ENCODE data around the gene GABRB2. TPM values are rescaled to one million over a fixed set of nuclear protein-coding genes. Genes with fewer than 3 reads are reported as not detected.

The GABRB2 gene
- total RNA-seq, 2 experiments from 2014 or later: not detected

DNA sequence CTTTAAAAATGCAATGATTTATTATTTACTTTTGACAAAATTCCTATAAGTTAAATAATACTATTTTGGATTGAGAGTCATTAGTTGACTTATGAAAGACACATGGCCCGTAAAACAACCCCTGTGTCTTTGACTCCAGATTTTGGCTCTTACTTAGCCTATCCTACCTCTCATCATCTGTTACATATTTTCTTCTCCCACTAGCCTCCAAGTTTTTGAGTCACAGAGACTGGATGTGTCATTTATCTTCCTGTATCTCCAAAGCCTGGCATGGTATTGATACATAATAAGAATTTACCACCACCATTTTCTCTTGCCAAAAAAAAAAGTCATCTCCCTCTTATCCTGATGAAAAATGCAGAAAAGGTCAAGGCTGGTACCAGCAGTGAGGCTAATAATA, 99.9 kb downstream of the GABRB2 start:
- H3K4me3 Mint-ChIP-seq: no peak overlapping the region
- no peak for ATAC-seq
- CTCF ChIA-PET: no interaction called here

DNA sequence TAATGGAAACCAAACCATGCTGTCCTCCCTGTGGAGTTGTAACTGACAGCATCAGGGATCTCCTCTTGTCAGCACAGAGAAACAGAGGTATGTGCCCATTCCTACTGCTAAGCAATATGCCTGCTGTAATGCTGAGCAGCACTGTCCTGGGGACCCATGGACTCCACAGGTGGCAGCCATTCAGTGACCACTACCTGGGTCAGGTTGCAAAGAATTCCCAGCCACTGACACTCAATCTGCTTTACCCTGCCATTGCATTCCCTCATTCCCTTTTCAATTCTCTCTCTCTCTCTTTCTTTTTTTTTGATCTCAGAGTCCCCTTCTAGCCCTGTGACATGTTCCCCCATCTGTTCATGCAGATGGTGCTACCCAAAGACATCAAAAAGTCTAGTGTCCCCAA, 104.1 kb downstream of the GABRB2 start:
- CTCF ChIA-PET: no interaction called here
- H3K4me1 Mint-ChIP-seq (ENCODE audit: low read depth): no peaks in the 10 kb centered on the region
- no peak overlapping the region for H3K27ac Mint-ChIP-seq
- no peaks in the 10 kb centered on the region for H3K36me3 Mint-ChIP-seq (ENCODE audit: low read depth)
- POLR2A ChIA-PET: no interaction called here
- peaks cover 4% of the 10 kb centered on the region for H3K9me3 Mint-ChIP-seq (ENCODE audit: insufficient read depth)
- H3K4me3 Mint-ChIP-seq: no peak overlapping the region
- H3K27me3 Mint-ChIP-seq (ENCODE audit: low read depth): no peaks in the 10 kb centered on the region
- no peak for DNase-seq
- no peak for ATAC-seq

More for the DNA sequence above, 99.9 kb downstream of the GABRB2 start:
- no peaks in the 10 kb centered on the region for H3K36me3 Mint-ChIP-seq (ENCODE audit: low read depth)
- H3K9me3 Mint-ChIP-seq (ENCODE audit: insufficient read depth): no peaks in the 10 kb centered on the region
- no peaks in the 10 kb centered on the region for H3K4me1 Mint-ChIP-seq (ENCODE audit: low read depth)
- no peak for DNase-seq
- H3K27ac Mint-ChIP-seq: no peak overlapping the region
- POLR2A ChIA-PET: no interaction called here
- no peaks in the 10 kb centered on the region for H3K27me3 Mint-ChIP-seq (ENCODE audit: low read depth)

DNA sequence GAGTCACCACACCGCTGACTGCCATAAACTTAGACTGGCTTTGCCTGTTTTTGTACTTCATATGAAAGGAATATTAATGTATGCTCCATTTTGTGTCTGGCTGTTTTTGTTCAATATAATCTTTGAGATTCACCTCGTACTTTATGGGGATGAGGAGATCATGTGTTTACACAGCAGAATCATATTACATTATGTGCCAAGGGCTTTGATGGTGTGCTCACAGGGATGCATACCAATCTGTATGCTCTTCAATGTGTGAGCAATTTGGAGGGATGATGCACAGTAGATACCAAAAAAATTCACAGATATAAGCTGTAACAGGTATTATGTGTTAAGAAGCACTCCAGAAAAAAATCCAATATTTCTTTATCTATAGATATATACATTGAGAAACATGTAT, 113.7 kb downstream of the GABRB2 start:
- ChIA-PET CTCF (no interaction called here), POLR2A (no interaction called here)
- H3K36me3 Mint-ChIP-seq (ENCODE audit: low read depth): no peaks in the 10 kb centered on the region
- no peaks in the 10 kb centered on the region for H3K27me3 Mint-ChIP-seq (ENCODE audit: low read depth)
- H3K27ac Mint-ChIP-seq: no peak overlapping the region
- DNase-seq: no peak
- ATAC-seq: no peak
- no peaks in the 10 kb centered on the region for H3K9me3 Mint-ChIP-seq (ENCODE audit: insufficient read depth)
- no peak overlapping the region for H3K4me3 Mint-ChIP-seq
- H3K4me1 Mint-ChIP-seq (ENCODE audit: low read depth): no peaks in the 10 kb centered on the region

DNA sequence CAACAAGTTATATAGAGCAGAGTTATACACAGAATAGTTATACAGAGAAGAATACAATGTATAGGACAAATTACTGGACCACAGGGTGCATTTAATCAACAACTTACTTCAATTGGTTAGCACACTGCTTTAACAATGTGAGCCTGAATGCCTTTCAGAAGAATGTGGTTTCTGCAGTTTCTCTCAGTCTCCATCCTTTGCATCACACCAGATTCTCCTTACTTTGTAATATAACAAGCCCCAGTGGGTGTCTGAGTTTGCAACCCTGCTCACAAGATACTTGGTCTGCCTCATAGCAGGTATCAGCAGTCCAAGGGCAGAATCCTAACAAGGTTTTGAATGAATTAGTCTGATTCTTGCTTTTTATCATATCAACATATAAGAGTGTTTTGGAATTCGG, 114.6 kb downstream of the GABRB2 start:
- ATAC-seq (no peak), DNase-seq (no peak)
- no peaks in the 10 kb centered on the region for H3K4me1 Mint-ChIP-seq (ENCODE audit: low read depth)
- H3K27me3 Mint-ChIP-seq (ENCODE audit: low read depth): no peaks in the 10 kb centered on the region
- no peak overlapping the region for H3K4me3 Mint-ChIP-seq
- H3K36me3 Mint-ChIP-seq (ENCODE audit: low read depth): no peaks in the 10 kb centered on the region
- H3K27ac Mint-ChIP-seq: no peak overlapping the region
- H3K9me3 Mint-ChIP-seq (ENCODE audit: insufficient read depth): no peaks in the 10 kb centered on the region
- CTCF ChIA-PET: no interaction called here
- POLR2A ChIA-PET: no interaction called here

DNA sequence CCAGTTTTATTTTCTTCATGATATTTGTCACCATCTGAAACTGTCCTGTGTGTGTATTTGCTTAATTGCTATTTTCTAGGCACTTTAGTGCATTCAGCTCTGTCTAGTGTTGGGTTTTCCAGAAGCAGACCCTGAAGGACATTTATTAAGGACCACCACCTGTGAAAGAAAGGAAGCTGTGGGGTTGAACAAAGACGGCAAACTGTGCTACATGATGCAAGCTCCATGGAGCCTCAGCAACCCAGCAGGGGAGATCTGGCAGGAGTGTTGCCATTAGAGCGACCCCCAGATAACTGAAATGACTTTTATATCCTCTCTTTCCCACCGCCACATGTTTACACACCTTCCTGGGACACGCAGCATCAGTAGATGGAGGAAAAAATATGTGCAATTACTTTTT, 125.5 kb downstream of the GABRB2 start:
- no peaks in the 10 kb centered on the region for H3K4me1 Mint-ChIP-seq (ENCODE audit: low read depth)
- no peaks in the 10 kb centered on the region for H3K9me3 Mint-ChIP-seq (ENCODE audit: insufficient read depth)
- ChIA-PET POLR2A (no interaction called here), CTCF (no interaction called here)
- no peaks in the 10 kb centered on the region for H3K36me3 Mint-ChIP-seq (ENCODE audit: low read depth)
- H3K27ac Mint-ChIP-seq: no peak overlapping the region
- H3K27me3 Mint-ChIP-seq (ENCODE audit: low read depth): no peaks in the 10 kb centered on the region
- DNase-seq (no peak), ATAC-seq (no peak)
- no peak overlapping the region for H3K4me3 Mint-ChIP-seq

DNA sequence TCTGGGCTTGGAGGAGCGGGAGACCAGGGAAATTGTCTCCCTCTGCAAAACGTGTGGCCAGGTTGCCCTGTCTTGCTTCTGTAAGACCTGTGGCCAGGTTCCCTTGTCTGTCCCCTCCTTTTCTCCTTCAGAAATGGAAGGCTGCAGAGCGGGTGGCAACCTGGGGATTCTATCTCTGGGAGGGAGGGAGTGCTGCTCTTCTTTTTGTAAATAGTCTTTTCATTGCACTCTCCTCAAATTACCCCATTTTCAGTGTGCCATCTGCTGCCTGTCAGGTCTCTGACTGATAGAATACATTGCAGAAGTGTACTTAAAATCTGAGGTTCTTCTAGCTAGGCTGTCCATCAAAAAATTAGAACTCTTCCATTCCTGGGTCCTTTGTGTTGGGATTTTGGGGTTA, 126.0 kb downstream of the GABRB2 start:
- Mint-ChIP-seq H3K36me3 (ENCODE audit: low read depth) (no peaks in the 10 kb centered on the region), H3K27me3 (ENCODE audit: low read depth) (no peaks in the 10 kb centered on the region), H3K4me1 (ENCODE audit: low read depth) (no peaks in the 10 kb centered on the region), H3K27ac (no peak overlapping the region), H3K4me3 (no peak overlapping the region), H3K9me3 (ENCODE audit: insufficient read depth) (no peaks in the 10 kb centered on the region)
- CTCF ChIA-PET: no interaction called here
- POLR2A ChIA-PET: no interaction called here
- ATAC-seq: no peak
- no peak for DNase-seq

DNA sequence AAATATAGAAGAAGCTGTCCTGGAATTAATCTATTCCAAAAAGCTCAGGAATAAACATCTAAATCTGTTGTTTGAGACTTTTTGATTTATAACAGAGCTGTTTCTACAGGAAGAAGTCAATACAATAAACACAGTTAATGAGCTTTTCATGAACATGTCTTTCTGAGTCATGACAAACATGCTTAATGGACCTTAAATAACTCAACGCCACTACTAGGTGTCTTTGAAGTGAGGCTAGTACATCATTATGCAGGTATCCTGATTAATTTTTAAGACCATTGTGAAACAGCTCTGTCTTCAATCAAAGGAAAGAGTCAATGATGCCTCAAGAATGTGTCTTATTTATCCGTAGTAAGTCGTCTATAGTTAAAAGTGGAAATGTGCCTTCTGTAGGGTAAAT, 131.6 kb downstream of the GABRB2 start:
- Mint-ChIP-seq H3K36me3 (ENCODE audit: low read depth) (no peaks in the 10 kb centered on the region), H3K9me3 (ENCODE audit: insufficient read depth) (no peaks in the 10 kb centered on the region), H3K4me1 (ENCODE audit: low read depth) (no peaks in the 10 kb centered on the region), H3K27me3 (ENCODE audit: low read depth) (no peaks in the 10 kb centered on the region), H3K27ac (no peak overlapping the region), H3K4me3 (no peak overlapping the region)
- ATAC-seq (no peak), DNase-seq (no peak)
- ChIA-PET POLR2A (no interaction called here), CTCF (no interaction called here)

DNA sequence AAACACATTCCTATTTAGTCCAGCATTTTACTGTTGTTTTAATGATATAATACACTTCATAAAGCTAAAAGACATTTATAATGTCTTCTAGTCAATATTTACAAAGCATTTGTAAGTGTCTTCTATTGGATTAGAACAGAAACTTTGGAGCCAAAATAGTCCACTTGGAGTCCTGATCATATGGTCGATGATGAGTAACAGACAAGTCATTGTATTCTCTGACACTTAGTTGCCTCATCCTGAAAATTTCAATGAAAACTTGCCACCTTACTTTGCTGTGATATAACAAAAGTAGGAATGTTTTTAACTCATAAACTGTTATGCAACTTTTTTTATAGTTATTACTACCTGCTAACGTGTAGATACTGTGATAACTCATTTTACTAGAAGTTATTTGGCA, 132.5 kb downstream of the GABRB2 start:
- no peak overlapping the region for H3K27ac Mint-ChIP-seq
- no peaks in the 10 kb centered on the region for H3K9me3 Mint-ChIP-seq (ENCODE audit: insufficient read depth)
- DNase-seq: no peak

DNA sequence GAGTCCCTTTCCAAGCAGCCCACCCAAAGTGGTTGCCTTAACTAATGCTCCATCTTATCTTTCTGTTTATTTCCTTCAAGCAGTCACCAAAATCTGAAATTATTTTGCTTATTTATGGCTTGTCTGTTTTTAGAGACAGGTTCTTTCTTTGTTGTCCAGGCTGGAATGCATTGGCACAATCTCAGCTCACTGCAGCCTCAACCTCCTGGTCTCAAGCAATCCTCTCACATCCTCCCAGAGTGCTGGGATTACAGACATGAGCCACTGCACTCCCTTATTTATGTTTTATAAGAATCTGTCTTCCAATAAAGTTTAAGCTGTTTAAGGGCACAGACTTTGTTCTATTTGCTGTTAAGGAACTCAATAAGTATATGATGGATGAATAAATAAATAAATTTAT, 133.7 kb downstream of the GABRB2 start:
- DNase-seq (no peak), ATAC-seq (no peak)
- no peaks in the 10 kb centered on the region for H3K36me3 Mint-ChIP-seq (ENCODE audit: low read depth)
- H3K4me1 Mint-ChIP-seq (ENCODE audit: low read depth): no peaks in the 10 kb centered on the region
- H3K27ac Mint-ChIP-seq: no peak overlapping the region
- CTCF ChIA-PET: no interaction called here
- no peaks in the 10 kb centered on the region for H3K27me3 Mint-ChIP-seq (ENCODE audit: low read depth)
- H3K9me3 Mint-ChIP-seq (ENCODE audit: insufficient read depth): no peaks in the 10 kb centered on the region
- no peak overlapping the region for H3K4me3 Mint-ChIP-seq
- POLR2A ChIA-PET: no interaction called here

More for the DNA sequence above, 132.5 kb downstream of the GABRB2 start:
- no peak for ATAC-seq
- Mint-ChIP-seq H3K4me3 (no peak overlapping the region), H3K36me3 (ENCODE audit: low read depth) (no peaks in the 10 kb centered on the region), H3K27me3 (ENCODE audit: low read depth) (no peaks in the 10 kb centered on the region), H3K4me1 (ENCODE audit: low read depth) (no peaks in the 10 kb centered on the region)
- POLR2A ChIA-PET: no interaction called here
- CTCF ChIA-PET: no interaction called here

DNA sequence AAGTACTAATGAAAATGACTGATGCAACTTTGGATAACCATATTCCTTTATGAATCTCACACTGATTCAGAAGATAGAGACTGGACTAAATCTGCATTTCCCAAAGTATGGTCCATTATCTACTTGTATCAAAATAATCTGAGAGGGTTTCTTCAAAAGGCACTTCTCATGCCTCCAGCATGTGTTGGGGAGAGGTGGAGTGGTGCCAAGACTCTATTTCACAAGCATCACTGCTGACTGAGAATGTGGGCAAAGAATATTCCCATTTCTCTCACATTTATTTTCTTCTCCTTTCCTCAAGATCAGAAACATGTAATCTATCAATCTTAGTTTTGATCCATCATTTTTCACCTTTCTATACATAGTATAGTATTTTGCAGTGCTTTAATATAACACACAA, 135.4 kb downstream of the GABRB2 start:
- Mint-ChIP-seq H3K4me1 (ENCODE audit: low read depth) (no peaks in the 10 kb centered on the region), H3K27me3 (ENCODE audit: low read depth) (no peaks in the 10 kb centered on the region), H3K36me3 (ENCODE audit: low read depth) (no peaks in the 10 kb centered on the region), H3K4me3 (no peak overlapping the region), H3K9me3 (ENCODE audit: insufficient read depth) (no peaks in the 10 kb centered on the region), H3K27ac (no peak overlapping the region)
- DNase-seq: no peak
- ATAC-seq: no peak
- ChIA-PET POLR2A (no interaction called here), CTCF (no interaction called here)

DNA sequence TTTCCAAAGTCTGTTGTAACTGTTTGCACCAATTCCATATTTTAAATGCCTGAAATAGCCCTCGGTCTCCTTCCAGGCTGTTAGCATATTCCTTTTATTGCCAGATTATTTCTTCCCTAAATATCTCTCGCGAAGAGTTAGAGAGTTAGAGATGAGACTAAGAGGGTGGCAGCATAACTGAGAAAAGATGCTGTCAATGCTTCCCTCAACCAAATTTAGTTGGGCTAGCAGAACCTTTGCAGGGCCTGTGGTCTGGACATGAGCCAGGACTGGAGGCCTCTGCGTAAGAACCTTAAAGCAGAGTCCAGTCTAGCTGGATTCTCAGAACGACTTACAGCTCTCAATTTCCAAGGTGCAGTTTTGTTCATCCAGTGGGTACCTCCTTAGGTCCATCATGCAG, 135.9 kb downstream of the GABRB2 start:
- DNase-seq: no peak
- Mint-ChIP-seq H3K4me3 (no peak overlapping the region), H3K27ac (no peak overlapping the region), H3K27me3 (ENCODE audit: low read depth) (no peaks in the 10 kb centered on the region), H3K36me3 (ENCODE audit: low read depth) (no peaks in the 10 kb centered on the region), H3K4me1 (ENCODE audit: low read depth) (no peaks in the 10 kb centered on the region), H3K9me3 (ENCODE audit: insufficient read depth) (no peaks in the 10 kb centered on the region)
- ChIA-PET POLR2A (no interaction called here), CTCF (no interaction called here)
- no peak for ATAC-seq

DNA sequence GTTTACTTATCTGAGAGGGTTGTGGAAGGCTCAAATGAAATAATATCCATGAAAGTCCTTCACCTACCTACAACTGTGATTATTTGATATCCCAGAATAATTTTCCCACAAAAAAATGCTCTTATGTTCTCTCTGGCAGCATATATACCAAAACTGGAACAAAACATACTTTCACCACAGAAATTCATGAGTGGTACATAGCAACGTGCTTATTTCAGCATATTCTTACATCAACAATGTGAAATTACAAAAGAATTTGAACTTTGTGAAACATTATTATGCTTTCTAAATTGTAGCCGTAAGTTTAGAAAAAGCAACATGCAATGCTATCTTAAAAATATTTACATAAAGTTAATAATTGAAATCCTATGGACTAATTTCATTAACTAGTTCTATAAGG, 137.1 kb downstream of the GABRB2 start:
- DNase-seq: no peak
- Mint-ChIP-seq H3K9me3 (ENCODE audit: insufficient read depth) (no peaks in the 10 kb centered on the region), H3K4me3 (no peak overlapping the region), H3K4me1 (ENCODE audit: low read depth) (no peaks in the 10 kb centered on the region), H3K27me3 (ENCODE audit: low read depth) (no peaks in the 10 kb centered on the region), H3K36me3 (ENCODE audit: low read depth) (no peaks in the 10 kb centered on the region), H3K27ac (no peak overlapping the region)
- ATAC-seq: no peak
- ChIA-PET CTCF (no interaction called here), POLR2A (no interaction called here)

DNA sequence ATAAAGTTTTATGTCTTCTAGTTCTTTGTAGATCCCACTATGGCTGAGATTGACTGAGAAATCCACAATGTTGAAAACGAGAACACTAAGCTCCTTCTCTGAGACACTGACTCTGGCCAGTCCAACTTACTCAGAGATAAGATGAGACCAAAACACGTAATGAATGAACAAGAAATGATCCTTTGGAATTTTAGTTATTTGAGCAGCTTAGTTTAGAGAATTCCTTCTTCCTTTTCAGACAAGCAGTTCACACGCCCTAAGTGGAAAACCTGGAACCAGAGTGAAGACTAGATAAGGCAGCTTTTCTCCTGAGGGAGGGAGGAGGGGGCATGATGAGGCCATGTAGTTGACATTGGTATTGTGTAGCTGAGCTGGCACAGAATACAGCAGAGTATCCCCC, 139.6 kb downstream of the GABRB2 start:
- DNase-seq (no peak), ATAC-seq (no peak)
- no peaks in the 10 kb centered on the region for H3K9me3 Mint-ChIP-seq (ENCODE audit: insufficient read depth)
- H3K4me3 Mint-ChIP-seq: no peak overlapping the region
- no peaks in the 10 kb centered on the region for H3K36me3 Mint-ChIP-seq (ENCODE audit: low read depth)
- POLR2A ChIA-PET: no interaction called here
- no peaks in the 10 kb centered on the region for H3K4me1 Mint-ChIP-seq (ENCODE audit: low read depth)
- CTCF ChIA-PET: no interaction called here
- H3K27ac Mint-ChIP-seq: no peak overlapping the region
- H3K27me3 Mint-ChIP-seq (ENCODE audit: low read depth): no peaks in the 10 kb centered on the region

DNA sequence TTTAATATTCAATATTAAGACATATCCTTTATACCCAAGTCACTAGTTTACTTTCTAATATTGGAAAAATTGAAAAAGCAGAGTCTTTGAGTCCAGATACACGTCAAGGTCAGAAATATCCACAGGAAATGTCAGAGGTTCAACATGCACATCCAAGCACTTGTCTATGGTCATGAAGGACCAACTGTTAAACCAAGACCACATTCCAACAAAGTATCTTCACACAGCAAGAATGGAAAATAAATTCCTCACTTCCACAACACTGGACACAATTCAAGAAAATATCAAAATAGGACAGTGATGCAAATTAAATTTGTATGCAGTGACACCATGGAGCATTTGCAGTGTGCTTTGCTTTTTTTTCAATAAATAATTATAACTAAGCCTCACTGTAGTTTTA, 142.5 kb downstream of the GABRB2 start:
- POLR2A ChIA-PET: no interaction called here
- Mint-ChIP-seq H3K27ac (no peak overlapping the region), H3K4me1 (ENCODE audit: low read depth) (no peaks in the 10 kb centered on the region), H3K4me3 (no peak overlapping the region), H3K9me3 (ENCODE audit: insufficient read depth) (no peaks in the 10 kb centered on the region), H3K27me3 (ENCODE audit: low read depth) (no peaks in the 10 kb centered on the region), H3K36me3 (ENCODE audit: low read depth) (no peaks in the 10 kb centered on the region)
- no peak for DNase-seq
- no peak for ATAC-seq
- CTCF ChIA-PET: no interaction called here
